ENCODE measurements around the gene EFNA2. TPM values are rescaled to one million over a fixed set of nuclear protein-coding genes. Genes with fewer than 3 reads are reported as not detected.
A peak's percentile ranks its signal among the peaks of the same experiment; 100 is the strongest.

EFNA2 gene
- total and polyA plus RNA-seq, 2 of the 8 experiments (the other 6 are each of a cell fraction or from before 2014, with no cell fraction given) = 4.0 to 7.0 TPM

- no peak overlapping the region for H4K8ac ChIP-seq (ENCODE audit: extremely low read depth, insufficient read depth, low read length)
- no peak overlapping the region for H2AK5ac ChIP-seq (ENCODE audit: low read depth, low read length)
- H3K36me3 ChIP-seq (ENCODE audit: control insufficient read depth in 2 of 4, insufficient read depth in 4 of 4, low read length in 3 of 4) = no peaks in the 10 kb centered on the region
- no peak overlapping the region for H3K18ac ChIP-seq (ENCODE audit: extremely low read depth, low read length)
- no peaks in the 10 kb centered on the region; the same call in 1 of the 2 replicates for H3K23me2 ChIP-seq (ENCODE audit: low read depth, low read length)
- H3K56ac ChIP-seq (replicated peaks; ENCODE audit: insufficient read length, low read depth, low read length) = no peak overlapping the region
- H3K14ac ChIP-seq (ENCODE audit: insufficient read length) = no peak overlapping the region
- H4K91ac ChIP-seq (replicated peaks; ENCODE audit: insufficient read length, low read length) = no peak overlapping the region
- peaks cover 7% of the 10 kb centered on the region in 2 experiments for H4K20me1 ChIP-seq (replicated peaks in 1 of 2; ENCODE audit: control insufficient read depth in 1 of 2, insufficient read depth in 2 of 2, low read length in 2 of 2)
- H3K79me1 ChIP-seq (ENCODE audit: low read depth, low read length) = peaks cover 2% of the 10 kb centered on the region; the same call in 1 of the 2 replicates
- no peak overlapping the region for H3K27ac ChIP-seq (ENCODE audit: low read depth, low read length)
- H2BK15ac ChIP-seq (ENCODE audit: low read length) = no peak overlapping the region
- peaks cover 0 to 7% (median under 1%) of the 10 kb centered on the region in 4 experiments; a peak in 4 of 7 replicates for H3K4me1 ChIP-seq (replicated peaks in 1 of 4; ENCODE audit: control insufficient read depth in 3 of 4, insufficient read depth in 4 of 4, low read length in 3 of 4)
- H2BK20ac ChIP-seq (ENCODE audit: low read length) = no peak overlapping the region
- H3K23ac ChIP-seq (ENCODE audit: insufficient read length) = no peak overlapping the region
- H2BK120ac ChIP-seq (replicated peaks; ENCODE audit: low read depth, low read length) = no peak overlapping the region
- H2BK12ac ChIP-seq (ENCODE audit: low read depth, low read length) = no peak overlapping the region
- peak overlapping the region; percentile 33 to 84; a peak in 3 of 4 replicates for H3K4me2 ChIP-seq (ENCODE audit: insufficient read depth in 1 of 2, low read depth in 2 of 2, low read length in 2 of 2)
- no peak for FAIRE-seq
- H2AFZ ChIP-seq (ENCODE audit: low read length) = no peak overlapping the region
- ChIA-PET CTCF (ENCODE audit: partially characterized antibody) (interaction anchor here (0.7 kb wide), 1 partner anchor 50 kb away, joined by 4 read pairs; no protein-coding TSS in a partner anchor), POLR2A (ENCODE audit: partially characterized antibody) (interaction anchor here (1.6 kb wide), 2 partner anchors 26 to 141 kb away, joined by 5 read pairs; partner anchors contain the start of gene CIRBP)
- peaks cover 0 to 2% (median 1%) of the 10 kb centered on the region in 4 experiments; a peak in 2 of 7 replicates for H3K27me3 ChIP-seq (replicated peaks in 1 of 4; ENCODE audit: control insufficient read depth in 3 of 4, extremely low read depth in 1 of 4, insufficient read depth in 3 of 4, low read length in 3 of 4)
- WGBS, 2 experiments (ENCODE audit: extremely low coverage in 1 of 2, insufficient coverage in 1 of 2, insufficient read length in 1 of 2, insufficient replicate concordance in 2 of 2, low coverage in 1 of 2, low lambda C conversion rate in 2 of 2, missing lambda C conversion rate in 1 of 2) = 86% methylated on average over 13 of the region's 14 CpGs; no CpG with 5 or more reads in 1 of the 2 experiments
- no peak overlapping the region for H3K4me3 ChIP-seq (ENCODE audit: extremely low read depth in 1 of 4, insufficient read depth in 2 of 4, low read depth in 3 of 4, low read length in 4 of 4)
- H2BK5ac ChIP-seq (ENCODE audit: low read depth, low read length) = no peak overlapping the region
- H3K4ac ChIP-seq (replicated peaks; ENCODE audit: insufficient read length, low read depth, low read length) = no peak overlapping the region
- H4K5ac ChIP-seq (ENCODE audit: insufficient read length, low read depth, low read length) = no peak overlapping the region
- no peaks in the 10 kb centered on the region for H3K9me3 ChIP-seq (ENCODE audit: insufficient read depth in 2 of 2, low read depth in 1 of 2, low read length in 1 of 2)
- H3K9ac ChIP-seq (replicated peaks in 1 of 4; ENCODE audit: extremely low read depth in 1 of 4, low read depth in 3 of 4, low read length in 3 of 4) = no peak overlapping the region
- no peak for DNase-seq (ENCODE audit: low read depth in 1 of 2, low spot score in 2 of 2)
- no peaks in the 10 kb centered on the region for H3K79me2 ChIP-seq (ENCODE audit: control insufficient read depth in 1 of 2, insufficient read depth in 2 of 2, low read length in 2 of 2)
- no peak for TF ChIP-seq GTF2F1 (IDR thresholded peaks at IDR 0.05; ENCODE audit: borderline replicate concordance, low read depth, low read length)
- no peak for TF ChIP-seq RXRA (IDR thresholded peaks at IDR 0.05; ENCODE audit: insufficient read depth, low read depth, low read length)
- no peak for TF ChIP-seq RFX5 (IDR thresholded peaks at IDR 0.05; ENCODE audit: borderline replicate concordance, low read depth, low read length)
- no peak for TF ChIP-seq SRF (IDR thresholded peaks at IDR 0.05; ENCODE audit: low read depth, low read length)
- TF ChIP-seq GABPA (IDR thresholded peaks at IDR 0.05; ENCODE audit: borderline replicate concordance, insufficient read depth, low read length) = no peak
- TF ChIP-seq BRCA1 (IDR thresholded peaks at IDR 0.05; ENCODE audit: low read depth, low read length) = no peak
- TF ChIP-seq SIRT6 (IDR thresholded peaks at IDR 0.05; ENCODE audit: low read length) = no peak
- no peak for TF ChIP-seq SP4 (IDR thresholded peaks at IDR 0.05; ENCODE audit: low read length)
- no peak for TF ChIP-seq NANOG (IDR thresholded peaks at IDR 0.05; ENCODE audit: insufficient read depth, low read depth, low read length, poor library complexity, severe bottlenecking)
- TF ChIP-seq CHD1 (IDR thresholded peaks at IDR 0.05; ENCODE audit: low read depth, low read length) = no peak
- TF ChIP-seq POU5F1 (IDR thresholded peaks at IDR 0.05; ENCODE audit: low read depth, low read length) = no peak
- TF ChIP-seq ATF2 (IDR thresholded peaks at IDR 0.05; ENCODE audit: low read length) = no peak
- no peak for TF ChIP-seq KDM5A (IDR thresholded peaks at IDR 0.05; ENCODE audit: low read length)
Observed at GRCh38 chr19:1294688-1295087, 9.0 kb downstream of the EFNA2 start.
